NCI-H2029 (cell line): ENCODE measurements around the gene KLHL25.
A peak's percentile ranks its signal among the peaks of the same experiment; 100 is the strongest.

Experiments
- DNase-seq: peaks from one replicate; lab custom pipeline; 2025; lab: John Stamatoyannopoulos, UW

Gene KLHL25

GRCh38 chr15:85748176-85748575, 46.5 kb downstream of the KLHL25 start:
- DNase-seq = no peak

GRCh38 chr15:85746641-85747040, 48.1 kb downstream of the KLHL25 start:
- DNase-seq = no peak

- DNase-seq = no peak
These were observed 49.1 kb downstream of the KLHL25 start for GRCh38 chr15:85745525-85746150.

GRCh38 chr15:85745023-85745422, 49.7 kb downstream of the KLHL25 start:
- DNase-seq = no peak

GRCh38 chr15:85744579-85744978, 50.1 kb downstream of the KLHL25 start:
- DNase-seq = no peak

- no peak for DNase-seq
These were observed 51.2 kb downstream of the KLHL25 start for GRCh38 chr15:85743392-85744055.

GRCh38 chr15:85742186-85742821, 52.4 kb downstream of the KLHL25 start:
- DNase-seq = no peak

- no peak for DNase-seq
These were observed 53.1 kb downstream of the KLHL25 start for GRCh38 chr15:85741662-85742061.

- DNase-seq = no peak
These were observed 53.7 kb downstream of the KLHL25 start for GRCh38 chr15:85741021-85741421.

GRCh38 chr15:85737061-85737460, 57.7 kb downstream of the KLHL25 start:
- no peak for DNase-seq

- no peak for DNase-seq
These were observed 61.3 kb downstream of the KLHL25 start for GRCh38 chr15:85733416-85733815.

- peak; percentile 8 for DNase-seq
These were observed 64.5 kb downstream of the KLHL25 start for GRCh38 chr15:85730001-85730820.

GRCh38 chr15:85727068-85727467, 67.7 kb downstream of the KLHL25 start:
- DNase-seq = no peak

GRCh38 chr15:85726454-85726853, 68.3 kb downstream of the KLHL25 start:
- no peak for DNase-seq

- DNase-seq = no peak
These were observed 69.2 kb downstream of the KLHL25 start for GRCh38 chr15:85725564-85725963.

GRCh38 chr15:85725019-85725418, 69.7 kb downstream of the KLHL25 start:
- no peak for DNase-seq

GRCh38 chr15:85723960-85724945, 70.5 kb downstream of the KLHL25 start:
- no peak for DNase-seq

- no peak for DNase-seq
These were observed 72.2 kb downstream of the KLHL25 start for GRCh38 chr15:85722374-85723152.

- no peak for DNase-seq
These were observed 75.7 kb downstream of the KLHL25 start for GRCh38 chr15:85718981-85719380.

GRCh38 chr15:85718271-85718971, 76.3 kb downstream of the KLHL25 start:
- DNase-seq = no peak
